Adrenal gland (tissue), 19 donors: ENCODE data around the gene POU6F1. TPM values are rescaled to one million over a fixed set of nuclear protein-coding genes. Genes with fewer than 3 reads are reported as not detected.

ENCODE experiments used
- DNase-seq, 7 donors: peaks; one replicate each; pipeline ENCODE4 v3.0.0-alpha.2; 2019 to 2020
- H3K27ac ChIP-seq, 5 donors: fragments of 200-600 bp; sonication (generic) in 4 of 5; 1 replicate in 3 of 5; 2 replicates in 2 of 5; pipeline versions ENCODE4 v1.5.1 to v1.8.0; 2016 to 2020; ENCODE audit warnings: mild to moderate bottlenecking in 1 of 5
- H3K27me3 ChIP-seq: fragments of 200-600 bp; 2 replicates; pipeline ENCODE4 v1.8.0; 2021
- H3K36me3 ChIP-seq, 2 donors: fragments of 200-600 bp; replicated peaks in 1 of 2; 1 replicate in 1 of 2; 2 replicates in 1 of 2; pipeline versions ENCODE4 v1.5.1 to v1.8.0; 2018 to 2022
- H3K4me1 ChIP-seq, 2 donors: fragments of 200-600 bp; replicated peaks in 1 of 2; 1 replicate in 1 of 2; 2 replicates in 1 of 2; pipeline versions ENCODE4 v1.5.1 to v1.8.0; 2018 to 2021
- H3K4me3 ChIP-seq, 4 donors: fragments of 200-600 bp; sonication (generic) in 3 of 4; one replicate each; pipeline ENCODE4 v1.5.1; 2016 to 2018
- H3K9me3 ChIP-seq, 3 donors: fragments of 200-600 bp; sonication (generic) in 1 of 3; replicated peaks in 1 of 3; 1 replicate in 2 of 3; 2 replicates in 1 of 3; pipeline versions ENCODE4 v1.5.1 to v1.8.0; 2016 to 2021
- CTCF ChIP-seq, 6 experiments: fragments of 450-650 bp in 4 of 6; fragments of 200-600 bp in 2 of 6; sonication (generic) in 1 of 6; IDR thresholded peaks; 1 replicate in 5 of 6; 2 replicates in 1 of 6; pipeline versions ENCODE4 v1.5.1 to v1.8.0; 2016 to 2021; ENCODE audit warnings: antibody characterized with exemption in 6 of 6, mild to moderate bottlenecking in 2 of 6, moderate library complexity in 1 of 6
- POLR2A ChIP-seq, 2 donors: fragments of 450-650 bp; IDR thresholded peaks; one replicate each; pipeline ENCODE4 v1.6.1; 2017; ENCODE audit warnings: antibody characterized with exemption in 2 of 2, mild to moderate bottlenecking in 2 of 2, moderate library complexity in 1 of 2
- WGBS, 4 donors: extraction: QIAGEN DNeasy Blood & Tissue Kit in 2 of 4; methylation state at CpG; one replicate each; pipeline versions ENCODE4 v1.1.5 to v1.1.7; 2013 to 2017; 5-methylcytosine and 5-hydroxymethylcytosine counted together
- intact Hi-C, 2 donors: fragments of 100-400 bp; cut with DNase I; formaldehyde crosslinking; loops; one replicate each; pipeline versions ENCODE4 v1.14.1 to v1.15.0; 2022 to 2023
- long read RNA-seq, 10 donors: library from polyadenylated mRNA in 3 of 10; unstranded in 2 of 10; stranded (forward) in 1 of 10; transcript quantifications; one replicate each; pipeline ENCODE4 v2.0.0 and lab custom pipeline, GENCODE V29; 2021 to 2026
- polyA plus RNA-seq, 3 donors: library from polyadenylated mRNA; stranded (reverse); fragments of 200-250 nt in 2 of 3; fragments of 350-450 nt in 1 of 3; fragmentation: Illumina TruSeq in 1 of 3; extraction: RNeasy Lipid Tissue Mini Kit (QIAGEN cat#74804) in 1 of 3; gene quantifications; one replicate each; pipeline ENCODE4 v1.2.3, GENCODE V29; 2013 to 2014
- total RNA-seq, 9 donors: library from RNA; depleted of rRNA in 4 of 9; stranded (reverse); fragments of >200 nt in 4 of 9; fragments of 120-200 nt in 1 of 9; fragmentation: NEBNext Ultra II Directional in 1 of 9; extraction: Animal tissue kit (Norgen Biotek cat#: 25700) in 1 of 9; gene quantifications; one replicate each; pipeline versions ENCODE4 v1.1.0 to v1.2.4, GENCODE V29; 2013 to 2023
- donor health status: healthy with polysubstance abuse.
- donor health status: Bipolar disorder and iron deficiency.
- donor health status: DM: yes; HTN: yes; CAD: no.
- donor health status: DM: no; HTN: no; CAD: no.
- donor health status: DM: no; HTN: no; CAD: no.
- donor health status: DM: yes; HTN: yes; CAD: no.

The POU6F1 gene, protein sequence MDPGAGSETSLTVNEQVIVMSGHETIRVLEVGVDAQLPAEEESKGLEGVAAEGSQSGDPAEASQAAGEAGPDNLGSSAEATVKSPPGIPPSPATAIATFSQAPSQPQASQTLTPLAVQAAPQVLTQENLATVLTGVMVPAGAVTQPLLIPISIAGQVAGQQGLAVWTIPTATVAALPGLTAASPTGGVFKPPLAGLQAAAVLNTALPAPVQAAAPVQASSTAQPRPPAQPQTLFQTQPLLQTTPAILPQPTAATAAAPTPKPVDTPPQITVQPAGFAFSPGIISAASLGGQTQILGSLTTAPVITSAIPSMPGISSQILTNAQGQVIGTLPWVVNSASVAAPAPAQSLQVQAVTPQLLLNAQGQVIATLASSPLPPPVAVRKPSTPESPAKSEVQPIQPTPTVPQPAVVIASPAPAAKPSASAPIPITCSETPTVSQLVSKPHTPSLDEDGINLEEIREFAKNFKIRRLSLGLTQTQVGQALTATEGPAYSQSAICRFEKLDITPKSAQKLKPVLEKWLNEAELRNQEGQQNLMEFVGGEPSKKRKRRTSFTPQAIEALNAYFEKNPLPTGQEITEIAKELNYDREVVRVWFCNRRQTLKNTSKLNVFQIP
- 10 to 100 TPM in 4 of 9 donors, 1 to 10 TPM in 5; 2.4 to 19.3 (median 9.5) TPM for total RNA-seq
- polyA plus RNA-seq = 10 to 100 TPM in 2 of 3 donors, 1 to 10 TPM in 1; 2.2 to 18.2 (median 16.9) TPM
- long read RNA-seq, donor 1 = 0 reads
- long read RNA-seq, donor 2 = 0 reads
- long read RNA-seq, donor 3, partial matches to known transcripts = 324 of 324 reads
- long read RNA-seq, donor 3, other reads (novel, unspliced or antisense) = 0 of 324 reads
- long read RNA-seq, donor 4, partial matches to known transcripts = 0 of 3 reads
- long read RNA-seq, donor 4, other reads (novel, unspliced or antisense) = 2 of 3 reads
- long read RNA-seq, donor 5, partial matches to known transcripts = 1 of 13 reads
- long read RNA-seq, donor 5, other reads (novel, unspliced or antisense) = 10 of 13 reads
- long read RNA-seq, donor 6 = 0 reads
- long read RNA-seq, donor 7, partial matches to known transcripts = 0 of 1 reads
- long read RNA-seq, donor 7, other reads (novel, unspliced or antisense) = 0 of 1 reads
- long read RNA-seq, donor 8 = 0 reads
- long read RNA-seq, donor 9 = 0 reads
- long read RNA-seq, donor 10 = 0 reads

- H3K4me1 ChIP-seq = peaks cover 4 to 28% of the 10 kb centered on the region in 2 donors
- 0 to 1% (median 0%) methylated on average over 7 to 34 of the region's 35 CpGs for WGBS, 4 donors
- peak; percentile 77 to 82 (median 78) for DNase-seq
- no peaks in the 10 kb centered on the region for H3K36me3 ChIP-seq
- intact Hi-C loops = no loop called here
- TF ChIP-seq CTCF (IDR thresholded peaks at IDR 0.05) (peak; percentile 37 to 73 (median 65)), POLR2A (IDR thresholded peaks at IDR 0.05) (peak in 1 of 2 donors; percentile 27)
- H3K27me3 ChIP-seq = no peaks in the 10 kb centered on the region
- no peaks in the 10 kb centered on the region for H3K9me3 ChIP-seq
- H3K4me3 ChIP-seq = peak within 1 kb of the TSS; percentile 12 to 97 (median 66)
- peak within 1 kb of the TSS; percentile 81 to 96 (median 95) for H3K27ac ChIP-seq
Measured at GRCh38 chr12:51217968-51218606, at the start of gene POU6F1. TSS of gene POU6F1 (minus strand) at chr12:51218062. CDS start at chr12:51206836, 11,226 bp downstream.

DNA sequence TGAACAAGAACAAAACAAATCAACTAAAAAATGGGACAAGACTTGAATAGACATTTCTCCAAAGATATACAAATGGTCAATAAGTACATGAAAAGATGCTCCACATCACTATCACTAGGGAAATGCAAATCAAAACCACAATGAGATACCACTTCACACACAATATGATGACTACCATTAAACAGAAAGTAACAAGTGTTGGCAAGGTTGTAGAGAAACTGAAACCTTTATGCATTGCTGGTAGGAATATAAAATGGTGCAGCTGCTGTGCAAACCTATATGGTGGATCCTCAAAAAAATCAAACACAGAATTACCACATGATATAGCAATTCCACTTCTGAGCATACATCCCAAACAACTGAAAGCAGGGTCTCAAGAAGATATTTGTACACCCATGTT lies 47.2 kb upstream of the POU6F1 start:
- H3K9me3 ChIP-seq = no peaks in the 10 kb centered on the region
- peaks cover 0 to 9% of the 10 kb centered on the region in 2 donors for H3K4me1 ChIP-seq
- intact Hi-C loops = no loop called here
- no peak overlapping the region for H3K4me3 ChIP-seq
- TF ChIP-seq POLR2A (IDR thresholded peaks at IDR 0.05) (no peak), CTCF (IDR thresholded peaks at IDR 0.05) (no peak)
- no peak overlapping the region for H3K27ac ChIP-seq
- H3K27me3 ChIP-seq = no peaks in the 10 kb centered on the region
- no peaks in the 10 kb centered on the region for H3K36me3 ChIP-seq
- no peak for DNase-seq

DNA sequence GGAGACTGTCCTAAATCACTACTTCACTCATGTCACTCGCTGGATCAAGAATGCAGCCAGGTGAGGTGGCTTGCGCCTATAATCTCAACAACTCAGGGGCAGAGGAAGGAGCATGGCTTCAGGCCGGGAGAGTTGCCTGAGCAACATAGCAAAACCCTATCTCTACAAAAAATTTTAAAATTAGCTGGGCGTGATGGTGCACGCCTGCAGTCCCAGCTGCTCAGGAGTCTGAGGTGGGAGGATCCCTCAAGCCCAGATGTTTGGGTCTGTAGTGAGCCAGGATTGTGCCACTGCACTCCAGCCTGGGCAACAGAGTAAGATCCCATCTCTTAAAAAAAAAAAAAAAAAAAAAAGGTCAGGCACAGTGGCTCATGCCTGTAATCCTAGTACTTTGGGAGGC lies 46.4 kb upstream of the POU6F1 start:
- Histone ChIP-seq H3K9me3 (no peaks in the 10 kb centered on the region), H3K4me3 (no peak overlapping the region), H3K36me3 (no peaks in the 10 kb centered on the region), H3K27ac (peak overlapping the region in 1 of 5 donors; percentile 5), H3K4me1 (peaks cover 0 to 6% of the 10 kb centered on the region in 2 donors), H3K27me3 (no peaks in the 10 kb centered on the region)
- intact Hi-C loops = no loop called here
- WGBS, 4 donors = 93 to 98% (median 96%) methylated on average over 5 of the region's 5 CpGs
- DNase-seq = no peak
- TF ChIP-seq POLR2A (IDR thresholded peaks at IDR 0.05) (no peak), CTCF (IDR thresholded peaks at IDR 0.05) (no peak)
